Right kidney (tissue), 1 donor: ENCODE measurements around the gene SEPTIN12.
"Not testable (repeated sequence)": the region's sequence is repeated elsewhere in the genome, so short reads cannot be mapped to it uniquely, and the experiment has no call there.

Experiments used
- DNase-seq: peaks from one replicate; pipeline ENCODE4 v3.0.0-alpha.2; 2016

The SEPTIN12 gene

GRCh38 chr16:4752351-4753100, 35.6 kb downstream of the SEPTIN12 start:
- no peak for DNase-seq

DNA sequence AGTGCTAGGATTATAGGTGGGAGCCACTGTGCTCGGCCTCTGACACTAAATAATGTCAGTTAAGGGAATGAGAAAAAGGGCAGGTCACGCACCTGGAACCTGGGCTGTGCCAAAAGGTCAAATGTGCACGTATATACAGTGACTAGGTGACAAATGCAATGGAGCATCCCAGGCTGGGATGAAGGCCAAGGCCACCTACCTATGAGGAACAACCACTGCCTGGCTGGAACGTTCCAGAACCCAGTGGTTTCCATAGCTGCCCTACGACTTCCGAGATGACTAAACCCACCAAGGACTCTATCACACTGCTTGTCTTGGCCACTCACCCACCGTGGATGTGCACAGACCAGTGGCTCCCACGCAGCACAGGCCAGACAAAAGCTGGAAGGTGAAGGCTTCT, 37.2 kb downstream of the SEPTIN12 start:
- DNase-seq = no peak

GRCh38 chr16:4749700-4750257, 38.4 kb downstream of the SEPTIN12 start:
- no peak for DNase-seq

- DNase-seq = no peak
Measured at GRCh38 chr16:4748682-4749411, 39.3 kb downstream of the SEPTIN12 start.

- no peak for DNase-seq
Measured at GRCh38 chr16:4747906-4748681, 40.1 kb downstream of the SEPTIN12 start.

GRCh38 chr16:4746991-4747574, 41.1 kb downstream of the SEPTIN12 start:
- no peak for DNase-seq

GRCh38 chr16:4746215-4746614, 41.9 kb downstream of the SEPTIN12 start:
- no peak for DNase-seq

DNA sequence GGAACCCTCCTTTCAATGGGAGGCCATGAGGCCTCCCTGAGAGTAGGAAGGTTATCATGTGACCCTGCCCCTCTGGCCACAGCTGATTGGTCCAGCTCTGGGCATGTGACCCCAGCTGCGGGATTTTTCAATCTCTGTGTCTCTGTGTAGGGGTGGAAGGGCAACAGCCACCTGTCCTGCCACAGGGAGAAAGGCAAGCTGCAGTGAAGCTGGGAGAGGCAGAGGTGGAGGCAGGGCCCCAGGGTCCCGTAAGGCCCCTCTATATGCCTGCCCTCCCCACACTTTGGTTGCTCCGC, 42.9 kb downstream of the SEPTIN12 start:
- DNase-seq = no peak

DNA sequence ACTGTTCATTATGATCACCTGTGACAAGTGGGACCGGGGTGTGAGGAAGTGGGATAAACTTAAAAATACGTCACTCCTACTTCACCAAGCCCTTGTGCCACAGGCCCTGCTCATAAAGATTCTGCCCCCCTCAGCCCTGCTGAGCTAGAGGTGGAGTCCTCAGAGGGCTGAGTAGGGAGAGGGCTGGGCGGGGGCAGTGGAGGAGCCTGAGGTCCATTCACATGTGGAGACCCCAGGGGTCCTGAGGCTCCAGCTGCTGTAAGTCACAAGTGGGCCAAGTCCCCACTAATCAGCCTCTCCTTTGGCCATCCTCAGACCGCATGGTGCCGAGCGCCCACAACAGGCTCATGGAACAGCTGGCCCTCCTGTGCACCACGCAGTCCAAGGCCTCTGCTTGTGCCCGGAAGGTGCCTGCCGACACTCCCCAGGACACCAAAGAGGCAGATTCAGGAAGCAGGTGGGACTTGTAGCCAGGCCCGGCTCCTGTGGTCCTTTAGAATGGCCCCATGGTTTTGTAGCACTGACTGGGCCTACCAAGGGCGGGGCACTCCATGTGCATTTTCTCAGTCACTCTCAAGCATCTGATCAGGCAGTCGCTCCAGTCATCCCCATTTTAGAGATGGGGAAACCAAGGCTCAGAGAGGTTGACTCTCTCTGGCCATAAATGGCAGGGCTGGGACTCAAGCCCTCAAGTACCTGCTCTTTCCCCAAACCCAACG, 43.4 kb downstream of the SEPTIN12 start:
- no peak for DNase-seq

DNA sequence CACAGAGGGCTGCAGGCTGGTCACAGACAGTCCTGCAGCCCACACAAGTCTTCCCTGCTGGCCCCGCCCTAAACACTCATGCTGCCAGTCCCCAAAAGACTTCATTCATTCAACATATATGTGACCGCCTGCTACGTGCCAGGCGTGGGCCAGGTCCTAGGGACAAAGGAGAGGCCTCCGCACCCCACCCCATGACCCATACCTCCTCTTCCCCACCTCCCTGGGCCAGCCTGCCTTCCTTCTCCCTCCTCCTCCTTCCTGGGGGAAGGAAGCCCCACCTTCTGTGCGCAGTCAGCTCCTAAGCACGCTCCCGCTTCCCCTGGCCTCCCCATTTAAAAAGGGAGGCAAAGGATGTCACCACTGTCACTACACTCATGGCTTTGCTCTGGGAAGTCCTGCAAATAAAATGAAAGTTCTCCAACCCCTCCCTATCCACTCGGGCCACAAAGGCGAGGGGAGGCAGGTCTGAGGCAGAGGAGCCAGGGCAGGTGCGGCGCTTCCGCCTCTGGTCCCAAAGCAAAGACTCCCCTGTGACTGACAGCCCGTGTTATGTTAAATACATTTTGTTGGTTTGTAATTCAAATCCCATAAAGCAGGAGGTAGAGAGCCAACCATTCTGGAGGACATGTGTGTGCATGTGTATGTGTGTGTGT, 44.8 kb downstream of the SEPTIN12 start:
- no peak for DNase-seq

DNA sequence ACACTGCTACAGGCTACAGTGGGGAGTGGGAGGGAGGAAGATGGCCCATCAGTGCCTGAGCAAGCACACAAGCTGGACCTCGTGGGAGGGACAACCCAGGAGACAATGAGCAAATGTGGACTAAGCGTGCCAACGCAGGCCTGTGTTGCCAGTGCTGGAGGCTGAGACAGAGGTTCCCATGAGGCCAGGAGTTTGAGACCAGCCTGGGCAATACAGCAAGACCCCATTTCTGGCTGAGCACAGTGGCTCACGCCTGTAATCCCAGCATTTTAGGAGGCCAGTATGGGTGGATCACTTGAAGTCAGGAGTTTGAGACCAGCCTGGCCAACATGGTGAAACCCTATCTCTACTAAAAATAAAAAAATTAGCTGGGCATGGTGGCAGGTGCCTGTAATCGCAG, 49.8 kb downstream of the SEPTIN12 start:
- DNase-seq = not testable (repeated sequence)

- DNase-seq = no peak
Measured at GRCh38 chr16:4737545-4737944, 50.6 kb downstream of the SEPTIN12 start.

DNA sequence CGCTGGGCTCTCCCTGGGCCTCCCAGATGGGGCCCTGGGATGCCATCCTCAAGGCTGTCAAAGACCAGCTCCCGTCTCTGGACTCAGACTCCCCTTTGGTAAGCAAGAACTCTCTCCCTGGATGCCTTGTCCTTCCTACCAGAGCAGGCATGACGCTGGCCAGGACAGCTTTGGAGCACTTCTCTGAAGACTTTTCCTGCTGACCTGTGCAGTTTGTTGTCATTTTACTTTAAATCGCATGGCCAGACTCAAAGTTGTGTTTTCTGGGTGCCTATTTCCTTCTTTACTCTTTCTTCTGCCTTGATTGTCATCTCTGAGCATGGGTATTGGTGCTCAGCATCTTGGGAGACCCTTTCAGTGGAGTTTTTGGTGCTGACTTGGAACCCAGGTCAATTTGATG, 51.6 kb downstream of the SEPTIN12 start:
- no peak for DNase-seq

GRCh38 chr16:4734730-4735535, 53.2 kb downstream of the SEPTIN12 start:
- DNase-seq = no peak

DNA sequence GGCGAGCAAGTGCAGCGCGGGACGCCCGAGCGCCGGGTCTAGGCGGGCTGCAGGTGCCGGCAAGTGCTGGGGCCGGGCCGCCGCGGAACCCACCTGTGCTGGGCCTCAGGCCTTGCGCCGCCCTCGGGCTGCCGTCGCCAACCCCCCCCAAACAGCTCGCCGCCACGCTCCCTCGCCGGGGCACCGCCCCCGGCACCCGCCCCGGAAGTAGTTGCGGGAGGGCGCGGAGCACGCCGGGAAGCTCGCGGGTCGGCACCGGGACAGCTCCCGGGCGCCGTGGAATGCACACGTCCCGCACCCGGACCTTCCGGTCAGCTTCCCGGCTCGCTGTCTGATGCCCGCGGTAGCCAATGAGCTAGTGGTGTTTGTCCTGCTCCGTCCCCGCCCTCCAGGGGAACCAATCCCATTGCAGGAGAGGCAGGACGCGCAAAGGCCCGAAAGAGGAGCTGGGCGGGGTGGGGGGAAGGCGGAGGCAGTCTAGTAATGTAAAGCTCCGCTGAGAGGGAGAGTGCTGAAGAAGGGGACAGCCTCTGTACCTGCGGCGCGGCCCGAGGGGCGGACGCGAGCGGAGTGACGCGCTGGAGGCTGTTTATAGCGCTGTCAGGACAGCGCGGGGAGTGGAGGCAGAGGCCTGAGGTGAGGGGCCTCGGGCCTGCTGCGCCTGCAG, 53.9 kb downstream of the SEPTIN12 start, which contains the start of the genes ANKS3 and DNAAF8:
Gene ANKS3 (minus strand): TSS at position 209 of the 667 bp plus-strand sequence. CDS start 4,122 bp downstream, outside the sequence.
Gene DNAAF8 (plus strand): TSS at position 475 of the 667 bp plus-strand sequence. CDS start 1,978 bp downstream, outside the sequence.
- peak; percentile 93 for DNase-seq

- DNase-seq = no peak
Measured at GRCh38 chr16:4733747-4734062, 54.4 kb downstream of the SEPTIN12 start.

- DNase-seq = no peak
Measured at GRCh38 chr16:4733211-4733742, 54.9 kb downstream of the SEPTIN12 start.

GRCh38 chr16:4729876-4730275, 58.3 kb downstream of the SEPTIN12 start:
- no peak for DNase-seq

DNA sequence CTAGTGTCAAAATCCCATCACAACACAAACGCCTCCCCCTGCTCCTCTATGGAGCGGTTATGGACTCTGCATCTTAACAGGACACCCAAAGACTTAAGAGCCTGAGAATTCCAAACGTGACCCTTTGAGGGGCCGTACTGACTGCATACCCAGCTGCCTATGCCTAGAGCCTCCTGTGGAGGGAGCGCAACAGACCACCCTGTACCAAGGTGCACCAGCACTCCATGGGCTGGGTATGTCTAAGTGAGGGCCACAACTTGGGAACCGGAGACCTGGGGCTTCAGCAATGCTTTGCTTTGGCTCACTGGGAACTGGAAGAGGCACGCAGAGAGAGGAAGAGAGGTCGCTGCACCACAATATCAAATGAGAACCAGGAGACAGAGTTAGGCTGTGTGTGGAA, 59.5 kb downstream of the SEPTIN12 start:
- no peak for DNase-seq
